ENCODE measurements around the gene CSH2.
A peak's percentile ranks its signal among the peaks of the same experiment; 100 is the strongest.
"Not testable (repeated sequence)": the region's sequence is repeated elsewhere in the genome, so short reads cannot be mapped to it uniquely, and the experiment has no call there.

Gene CSH2

DNA sequence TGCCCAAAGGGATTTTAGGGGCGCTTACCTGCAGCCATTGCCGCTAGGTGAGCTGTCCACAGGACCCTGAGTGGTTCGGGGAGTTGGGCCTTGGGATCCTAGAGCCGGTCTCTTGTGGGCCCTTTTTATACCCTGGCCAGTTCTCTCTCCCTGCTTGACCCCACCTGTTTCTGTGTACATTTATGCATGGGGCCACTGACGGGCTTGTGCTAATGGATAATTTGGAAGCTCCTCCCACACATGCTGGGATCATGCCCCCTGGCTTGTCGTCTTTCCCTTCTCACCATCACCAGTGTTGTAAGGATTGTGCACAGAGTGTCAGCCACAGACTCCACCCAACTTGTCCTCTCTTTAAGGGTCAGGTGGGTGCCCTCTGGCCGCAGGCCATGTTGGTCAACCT is at the start of gene CSH2:
TSS of gene CSH2 (minus strand) at position 101 of the 400 bp plus-strand sequence. CDS start at position 38, 63 bp downstream.
- DNase-seq (ENCODE audit: low spot score): not testable (repeated sequence)

DNA sequence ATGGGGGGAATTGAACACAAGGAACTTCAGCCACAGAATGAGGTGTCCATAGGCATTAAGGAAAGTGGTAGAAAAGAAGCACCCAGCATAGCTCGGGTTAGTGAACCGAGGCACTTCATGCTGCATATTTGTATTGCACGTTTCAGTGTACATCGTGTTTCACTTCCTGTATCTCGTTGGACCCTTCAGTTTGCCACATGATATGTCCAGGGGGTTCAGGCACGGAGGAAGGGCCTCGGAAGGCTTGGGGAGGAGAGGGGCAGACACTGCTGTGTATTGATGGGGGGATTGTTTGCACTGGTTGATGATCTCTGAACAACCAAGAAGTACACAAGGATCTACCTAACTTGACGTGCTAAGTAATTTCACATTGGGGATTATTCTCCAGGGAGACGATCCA is 48.9 kb upstream of the CSH2 start:
- not testable (repeated sequence) for DNase-seq (ENCODE audit: low spot score)

DNA sequence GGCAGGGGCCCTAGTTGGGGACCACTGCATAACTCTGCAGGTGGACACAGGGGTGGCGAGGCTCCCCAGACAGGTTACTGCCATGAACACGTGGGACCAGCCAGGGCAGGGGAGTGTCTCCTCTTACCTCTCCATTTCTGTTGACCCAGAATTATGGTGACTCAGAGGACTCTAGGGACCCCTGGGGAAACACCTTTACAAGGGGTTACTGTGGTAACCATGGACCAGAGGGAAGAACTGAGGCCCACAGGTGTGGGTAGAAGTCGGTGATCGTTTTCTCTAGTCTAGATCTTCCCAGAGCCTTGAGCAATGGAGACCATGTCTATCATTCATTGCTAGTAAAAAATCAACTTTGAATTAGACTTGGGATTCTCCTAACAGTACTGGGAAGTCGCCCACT is 47.3 kb upstream of the CSH2 start:
- not testable (repeated sequence) for DNase-seq (ENCODE audit: low spot score)

DNA sequence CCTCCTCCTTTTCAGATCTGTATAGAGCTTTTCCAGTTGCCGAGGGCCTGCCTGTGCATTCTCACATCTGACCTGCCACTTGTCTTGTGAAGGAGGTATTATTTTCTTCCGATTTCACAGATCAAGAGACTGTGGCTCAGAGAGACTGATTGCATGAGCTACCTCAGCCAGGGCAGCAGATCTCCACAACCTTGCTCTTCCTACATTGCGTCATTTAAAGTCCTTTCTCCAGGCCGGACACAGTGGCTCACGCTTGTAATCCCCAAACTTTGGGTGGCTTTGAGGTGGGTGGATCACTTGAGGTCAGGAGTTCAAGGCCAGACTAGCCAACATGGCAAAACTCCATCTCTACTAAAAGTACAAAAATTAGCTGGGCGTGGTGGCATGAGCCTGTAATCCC is 46.6 kb upstream of the CSH2 start:
- not testable (repeated sequence) for DNase-seq (ENCODE audit: low spot score)

DNA sequence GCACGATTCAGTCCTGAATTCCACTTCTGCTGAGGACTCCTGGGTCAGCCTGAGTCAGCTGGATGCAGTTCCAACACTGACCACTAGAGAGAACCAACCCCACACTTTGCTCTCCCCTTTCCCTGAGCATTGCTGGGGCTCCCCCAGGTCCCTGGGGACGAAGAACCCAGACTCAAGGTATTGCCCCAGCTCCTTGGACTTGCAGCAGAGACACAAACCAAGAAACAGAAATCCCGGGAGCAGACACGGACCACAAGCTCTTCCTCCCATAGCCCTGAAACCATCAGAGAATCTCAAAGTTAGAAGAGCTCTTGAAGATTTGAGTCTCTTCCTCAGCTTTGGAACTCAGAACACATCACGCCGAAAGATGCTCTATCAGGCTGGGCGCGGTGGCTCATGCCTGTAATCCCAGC is 45.8 kb upstream of the CSH2 start:
- peak; percentile 52 for DNase-seq (ENCODE audit: low spot score)

DNA sequence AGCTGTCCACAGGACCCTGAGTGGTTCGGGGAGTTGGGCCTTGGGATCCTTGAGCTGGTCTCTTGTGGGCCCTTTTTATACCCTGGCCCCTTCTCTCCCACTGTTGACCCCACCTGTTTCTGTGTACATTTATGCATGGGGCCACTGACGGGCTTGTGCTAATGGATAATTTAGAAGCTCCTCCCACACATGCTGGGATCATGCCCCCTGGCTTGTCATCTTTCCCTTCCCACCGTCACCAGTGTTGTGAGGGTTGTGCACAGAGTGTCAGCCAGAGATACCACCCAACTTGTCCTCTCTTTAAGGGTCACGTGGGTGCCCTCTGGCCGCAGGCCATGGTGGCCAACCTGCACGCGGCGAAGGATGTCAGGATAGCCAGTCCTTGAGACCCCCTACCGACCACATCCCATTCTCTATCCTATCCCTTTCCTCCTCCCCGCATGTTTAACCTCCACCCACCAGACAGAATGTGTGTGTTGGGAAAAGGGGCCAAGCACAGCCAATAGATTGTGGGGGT is 45.4 kb upstream of the CSH2 start, which contains the start of gene GH1:
TSS of gene GH1 (minus strand) at position 51 of the 517 bp plus-strand sequence. CDS start 63 bp downstream, outside the sequence.
- not testable (repeated sequence) for DNase-seq (ENCODE audit: low spot score)

DNA sequence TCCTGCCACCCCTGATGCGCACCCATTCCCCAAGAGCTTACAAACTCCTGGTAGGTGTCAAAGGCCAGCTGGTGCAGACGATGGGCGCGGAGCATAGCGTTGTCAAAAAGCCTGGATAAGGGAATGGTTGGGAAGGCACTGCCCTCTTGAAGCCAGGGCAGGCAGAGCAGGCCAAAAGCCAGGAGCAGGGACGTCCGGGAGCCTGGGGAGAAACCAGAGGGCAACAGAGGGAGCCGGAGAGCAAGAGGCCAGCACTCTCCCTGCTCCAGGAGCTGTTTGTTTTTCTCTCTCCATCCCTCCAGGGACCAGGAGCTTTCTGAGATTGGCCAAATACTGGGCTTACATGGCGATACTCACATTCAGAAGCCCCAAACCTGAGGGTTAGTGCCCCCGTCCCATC is 44.8 kb upstream of the CSH2 start:
- no peak for DNase-seq (ENCODE audit: low spot score)

DNA sequence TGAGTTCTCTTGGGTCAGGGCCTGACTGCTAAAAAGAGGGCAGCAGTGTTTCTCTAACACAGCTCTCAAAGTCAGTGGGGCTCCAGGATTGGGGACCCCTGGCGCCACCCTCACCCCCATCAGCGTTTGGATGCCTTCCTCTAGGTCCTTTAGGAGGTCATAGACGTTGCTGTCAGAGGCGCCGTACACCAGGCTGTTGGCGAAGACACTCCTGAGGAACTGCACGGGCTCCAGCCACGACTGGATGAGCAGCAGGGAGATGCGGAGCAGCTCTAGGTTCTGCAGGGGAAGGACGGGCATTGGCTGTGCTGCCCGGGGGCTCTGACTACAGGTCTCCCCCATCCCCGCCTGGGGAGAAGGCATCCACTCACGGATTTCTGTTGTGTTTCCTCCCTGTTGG is 44.2 kb upstream of the CSH2 start:
- no peak for DNase-seq (ENCODE audit: low spot score)

DNA sequence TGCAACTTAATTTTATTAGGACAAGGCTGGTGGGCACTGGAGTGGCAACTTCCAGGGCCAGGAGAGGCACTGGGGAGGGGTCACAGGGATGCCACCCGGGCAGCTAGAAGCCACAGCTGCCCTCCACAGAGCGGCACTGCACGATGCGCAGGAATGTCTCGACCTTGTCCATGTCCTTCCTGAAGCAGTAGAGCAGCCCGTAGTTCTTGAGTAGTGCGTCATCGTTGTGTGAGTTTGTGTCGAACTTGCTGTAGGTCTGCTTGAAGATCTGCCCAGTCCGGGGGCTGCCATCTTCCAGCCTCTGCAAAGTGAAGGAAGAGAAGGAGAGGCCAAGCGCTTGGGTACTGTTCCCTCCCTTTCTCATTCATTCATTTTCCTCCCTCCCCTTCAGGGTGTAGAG is 43.7 kb upstream of the CSH2 start:
- not testable (repeated sequence) for DNase-seq (ENCODE audit: low spot score)

DNA sequence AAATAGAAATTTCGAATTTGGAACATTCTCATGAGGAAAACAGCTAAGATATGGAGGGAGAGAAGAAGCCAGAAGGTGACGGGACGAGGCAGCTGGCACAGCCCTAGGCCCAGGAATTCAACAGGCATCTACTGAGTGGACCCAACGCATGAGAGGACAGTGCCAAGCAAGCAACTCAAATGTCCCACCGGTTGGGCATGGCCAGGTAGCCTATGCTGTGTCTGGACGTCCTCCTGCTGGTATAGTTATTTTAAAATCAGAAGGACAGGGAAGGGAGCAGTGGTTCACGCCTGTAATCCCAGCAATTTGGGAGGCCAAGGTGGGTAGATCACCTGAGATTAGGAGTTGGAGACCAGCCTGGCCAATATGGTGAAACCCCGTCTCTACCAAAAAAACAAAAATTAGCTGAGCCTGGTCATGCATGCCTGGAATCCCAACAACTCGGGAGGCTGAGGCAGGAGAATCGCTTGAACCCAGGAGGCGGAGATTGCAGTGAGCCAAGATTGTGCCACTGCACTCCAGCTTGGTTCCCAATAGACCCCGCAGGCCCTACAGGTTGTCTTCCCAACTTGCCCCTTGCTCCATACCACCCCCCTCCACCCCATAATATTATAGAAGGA is 43.2 kb upstream of the CSH2 start:
- DNase-seq (ENCODE audit: low spot score): no peak

DNA sequence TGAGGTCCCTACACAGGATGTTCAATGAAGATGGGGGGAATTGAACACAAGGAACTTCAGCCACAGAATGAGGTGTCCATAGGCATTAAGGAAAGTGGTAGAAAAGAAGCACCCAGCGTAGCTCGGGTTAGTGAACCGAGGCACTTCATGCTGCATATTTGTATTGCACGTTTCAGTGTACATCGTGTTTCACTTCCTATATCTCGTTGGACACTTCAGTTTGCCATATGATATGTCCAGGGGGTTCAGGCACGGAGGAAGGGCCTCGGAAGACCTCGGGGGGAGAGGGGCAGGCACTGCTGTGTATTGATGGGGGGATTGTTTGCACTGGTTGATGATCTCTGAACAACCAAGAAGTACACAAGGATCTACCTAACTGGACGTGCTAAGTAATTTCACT is 42.3 kb upstream of the CSH2 start:
- DNase-seq (ENCODE audit: low spot score): not testable (repeated sequence)

DNA sequence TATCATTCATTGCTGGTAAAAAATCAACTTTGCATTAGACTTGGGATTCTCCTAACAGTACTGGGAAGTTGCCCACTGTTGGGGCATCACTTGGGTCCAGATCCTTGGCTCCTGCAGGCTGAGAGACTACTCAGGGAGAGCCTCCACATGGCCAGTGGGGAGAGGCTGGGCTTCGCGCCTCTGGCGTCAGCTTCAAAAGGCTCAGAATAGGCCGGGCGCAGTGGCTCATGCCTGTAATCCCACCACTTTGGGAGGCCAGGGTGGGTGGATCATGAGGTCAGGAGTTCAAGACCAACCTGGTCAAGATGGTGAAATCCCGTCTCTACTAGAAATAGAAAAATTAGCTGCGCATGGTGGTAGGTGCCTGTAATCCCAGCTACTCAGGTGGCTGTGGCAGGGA is 41.0 kb upstream of the CSH2 start:
- DNase-seq (ENCODE audit: low spot score): no peak

DNA sequence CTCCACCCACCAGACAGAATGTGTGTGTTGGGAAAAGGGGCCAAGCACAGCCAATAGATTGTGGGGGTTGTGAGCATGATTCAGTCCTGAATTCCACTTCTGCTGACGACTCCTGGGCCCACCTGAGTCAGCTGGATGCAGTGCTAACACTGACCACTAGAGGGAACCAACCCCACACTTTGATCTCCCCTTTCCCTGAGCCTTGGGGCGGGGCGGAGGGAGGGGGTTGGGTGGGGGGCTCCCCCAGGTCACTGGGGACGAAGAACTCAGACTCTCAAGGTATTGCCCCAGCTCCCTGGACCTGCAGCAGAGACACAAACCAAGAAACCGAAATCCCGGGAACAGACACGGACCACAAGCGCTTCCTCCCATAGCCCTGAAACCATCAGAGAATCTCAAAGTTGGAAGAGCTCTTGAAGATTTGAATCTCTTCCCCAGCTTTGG is 38.2 kb upstream of the CSH2 start:
- peak; percentile 42 for DNase-seq (ENCODE audit: low spot score)

DNA sequence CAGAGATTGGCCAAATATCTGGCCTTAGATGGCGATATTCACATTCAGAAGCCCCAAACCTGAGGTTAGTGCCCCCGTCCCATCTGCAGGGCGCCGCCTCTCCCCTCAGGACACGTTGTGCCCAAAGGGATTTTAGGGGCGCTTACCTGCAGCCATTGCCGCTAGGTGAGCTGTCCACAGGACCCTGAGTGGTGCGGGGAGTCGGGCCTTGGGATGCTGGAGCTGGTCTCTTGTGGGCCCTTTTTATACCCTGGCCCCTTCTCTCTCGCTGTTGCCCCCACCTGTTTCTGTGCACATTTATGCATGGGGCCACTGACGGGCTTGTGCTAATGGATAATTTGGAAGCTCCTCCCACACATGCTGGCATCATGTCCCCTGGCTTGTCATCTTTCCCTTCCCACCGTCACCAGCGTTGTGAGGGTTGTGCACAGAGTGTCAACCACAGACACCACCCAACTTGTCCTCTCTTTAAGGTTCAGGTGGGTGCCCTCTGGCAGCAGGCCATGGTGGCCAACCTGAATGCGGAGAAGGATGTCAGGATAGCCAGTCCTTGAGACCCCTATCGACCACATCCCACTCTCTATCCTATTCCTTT is 37.7 kb upstream of the CSH2 start, which contains the start of gene CSHL1:
TSS of gene CSHL1 (minus strand) at position 218 of the 595 bp plus-strand sequence. CDS start at position 156, 62 bp downstream.
- DNase-seq (ENCODE audit: low spot score): no peak

DNA sequence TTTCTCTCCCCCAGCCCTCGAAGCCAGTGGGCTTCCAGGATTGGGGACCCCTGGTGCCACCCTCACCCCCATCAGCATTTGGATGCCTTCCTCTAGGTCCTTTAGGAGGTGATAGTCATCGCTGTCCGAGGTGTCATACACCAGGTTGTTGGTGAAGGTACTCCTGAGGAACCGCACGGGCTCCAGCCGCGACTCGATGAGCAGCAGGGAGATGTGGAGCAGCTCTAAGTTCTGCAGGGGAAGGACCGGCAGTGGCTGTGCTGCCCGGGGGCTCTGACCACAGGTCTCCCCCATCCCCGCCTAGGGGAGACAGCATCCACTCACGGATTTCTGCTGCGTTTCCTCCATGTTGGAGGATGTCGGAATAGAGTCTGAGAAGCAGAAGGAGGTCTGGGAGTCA is 36.6 kb upstream of the CSH2 start:
- no peak for DNase-seq (ENCODE audit: low spot score)

DNA sequence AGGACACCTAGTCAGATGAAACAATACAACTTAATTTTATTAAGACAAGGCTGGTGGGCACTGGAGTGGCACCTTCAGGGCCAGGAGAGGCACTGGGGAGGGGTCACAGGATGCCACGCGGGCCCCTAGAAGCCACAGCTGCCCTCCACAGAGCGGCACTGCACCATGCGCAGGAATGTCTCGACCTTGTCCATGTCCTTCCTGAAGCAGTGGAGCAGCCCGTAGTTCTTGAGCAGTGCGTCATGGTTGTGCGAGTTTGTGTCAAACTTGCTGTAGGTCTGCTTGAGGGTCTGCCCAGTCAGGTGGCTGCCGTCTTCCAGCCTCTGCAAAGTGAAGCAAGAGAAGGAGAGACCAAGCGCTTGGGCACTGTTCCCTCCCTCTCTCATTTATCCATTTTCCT is 36.1 kb upstream of the CSH2 start:
- DNase-seq (ENCODE audit: low spot score): not testable (repeated sequence)

DNA sequence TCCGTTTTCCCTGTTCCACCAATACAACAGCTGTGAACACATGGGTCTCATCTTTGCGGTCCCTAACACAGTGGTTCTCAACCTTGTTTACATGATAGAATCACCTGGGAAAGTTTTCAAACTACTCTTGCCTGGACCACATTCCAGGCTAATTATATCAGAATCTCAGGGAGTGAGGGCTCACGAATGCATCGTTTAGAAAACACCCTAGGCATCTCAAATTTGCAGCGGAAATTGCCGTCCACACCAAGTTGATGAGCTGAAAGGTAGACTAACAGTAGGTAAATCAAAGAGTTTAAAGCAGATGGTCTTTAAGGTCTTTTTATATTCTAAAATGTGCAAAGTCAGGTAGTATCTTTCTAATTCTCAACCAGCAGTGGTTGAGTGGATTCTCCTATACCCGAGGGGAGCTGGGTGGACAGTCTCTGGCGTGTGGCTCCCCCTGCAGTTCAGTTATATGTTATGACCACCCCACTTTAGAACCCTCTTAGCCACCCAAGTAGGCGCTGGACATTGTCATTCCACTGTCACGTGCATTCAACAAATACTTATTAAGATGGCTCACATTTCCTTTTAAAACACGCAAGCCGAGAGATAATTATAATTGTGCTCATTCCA is 33.8 kb upstream of the CSH2 start:
- not testable (repeated sequence) for DNase-seq (ENCODE audit: low spot score)

DNA sequence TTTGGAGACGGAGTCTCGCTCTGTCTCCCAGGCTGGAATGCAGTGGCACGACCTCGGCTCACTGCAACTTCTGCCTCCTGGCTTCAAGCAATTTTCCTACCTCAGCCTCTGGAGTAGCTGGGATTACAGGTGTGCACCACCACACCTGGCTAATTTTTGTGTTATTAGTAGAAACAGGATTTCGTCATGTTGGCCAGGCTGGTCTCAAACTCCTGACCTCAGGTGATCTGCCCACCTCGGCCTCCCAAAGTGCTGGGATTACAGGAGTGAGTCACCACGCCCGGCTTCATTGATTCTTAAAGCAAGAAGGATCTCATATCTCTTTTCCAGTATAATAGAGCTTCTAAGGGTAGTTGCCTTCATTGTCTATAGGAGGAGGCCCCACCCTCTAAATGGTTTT is 31.3 kb upstream of the CSH2 start:
- DNase-seq (ENCODE audit: low spot score): not testable (repeated sequence)

DNA sequence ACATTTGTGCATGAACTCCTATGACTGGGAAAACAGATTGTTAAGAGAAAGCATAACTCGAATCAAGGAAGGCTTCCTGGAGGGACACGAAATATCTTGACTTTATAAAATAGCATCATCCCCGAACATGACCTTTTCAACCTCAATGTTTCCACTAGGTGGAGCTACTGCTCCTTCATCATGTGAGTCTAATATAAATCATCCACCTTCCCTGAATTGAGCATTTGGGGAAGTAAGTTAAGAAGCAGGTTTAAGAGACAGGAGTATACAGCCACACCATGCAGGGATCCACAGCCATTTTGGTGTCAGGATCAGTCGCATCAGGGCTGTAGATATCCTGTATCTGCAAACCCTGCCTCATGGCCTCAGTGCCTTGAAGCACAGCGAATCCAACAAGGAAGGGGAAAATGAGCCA is 30.3 kb upstream of the CSH2 start:
- peak; percentile 22 for DNase-seq (ENCODE audit: low spot score)

DNA sequence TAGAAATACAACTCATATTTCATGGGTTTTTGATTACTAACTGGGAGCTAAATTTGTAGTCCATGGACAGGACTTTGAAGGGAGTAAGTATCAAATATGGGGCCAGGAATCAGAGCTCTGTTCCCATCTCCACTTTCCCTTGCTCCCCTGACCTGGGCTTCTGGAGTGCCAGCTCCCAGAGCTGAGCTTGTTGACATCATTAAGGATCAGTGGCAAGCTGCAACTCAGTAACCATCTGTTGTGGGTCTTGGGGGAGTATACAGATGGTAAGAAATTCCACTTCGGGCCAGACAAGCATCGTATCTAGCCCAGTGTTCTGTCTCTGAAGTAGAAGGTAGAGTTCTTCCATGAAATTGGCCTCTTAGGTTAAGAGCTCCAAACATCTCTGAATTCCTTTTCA is 28.5 kb upstream of the CSH2 start:
- not testable (repeated sequence) for DNase-seq (ENCODE audit: low spot score)

DNA sequence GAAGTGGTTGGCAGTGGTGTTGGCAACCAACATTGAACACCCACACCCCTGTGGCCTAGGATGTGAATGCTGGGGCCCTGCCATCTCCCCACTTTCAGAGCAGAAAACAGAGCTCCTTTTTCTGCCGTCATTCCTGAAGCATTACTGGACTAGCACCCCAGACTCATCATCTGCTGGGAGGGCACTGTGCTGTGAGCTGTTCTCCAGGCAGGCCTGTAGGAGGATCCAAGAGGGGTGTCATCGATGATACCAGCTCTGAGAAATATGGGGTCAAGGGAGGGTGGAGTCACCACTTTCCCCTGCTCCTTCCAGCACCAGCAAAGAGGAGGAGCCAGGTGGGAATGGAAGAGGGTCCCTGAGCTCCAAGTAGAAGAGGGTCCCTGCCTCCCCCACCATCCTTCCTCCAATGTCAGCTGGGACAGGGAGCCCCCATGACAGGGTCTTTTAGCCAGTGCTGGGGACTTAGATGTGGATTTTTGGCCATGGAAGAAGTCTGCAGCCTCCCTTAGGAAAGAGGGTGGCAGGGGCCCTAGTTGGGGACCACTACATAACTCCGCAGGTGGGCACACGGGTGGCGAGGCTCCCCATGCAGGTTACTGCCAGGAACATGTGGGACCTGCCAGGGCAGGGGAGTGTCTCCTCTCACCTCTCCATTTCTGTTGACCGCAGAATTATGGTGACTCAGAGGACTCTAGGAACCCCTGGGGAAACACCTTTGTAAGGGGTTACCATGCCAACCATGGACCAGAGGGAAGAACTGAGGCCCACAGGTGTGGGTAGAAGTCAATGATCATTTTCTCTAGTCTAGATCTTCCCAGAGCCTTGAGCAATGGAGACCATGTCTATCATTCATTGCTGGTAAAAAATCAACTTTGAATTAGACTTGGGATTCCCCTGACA is 25.7 kb upstream of the CSH2 start:
- peak; percentile 51 for DNase-seq (ENCODE audit: low spot score)
